Omental fat pad (tissue), 4 donors: Measurements from ENCODE around the gene RAD23A. TPM values are rescaled to one million over a fixed set of nuclear protein-coding genes. Genes with fewer than 3 reads are reported as not detected.
"Not testable (repeated sequence)": the region's sequence is repeated elsewhere in the genome, so short reads cannot be mapped to it uniquely, and the experiment has no call there.

Experiments
- ATAC-seq: fragments of 150-250 bp; one replicate; pipeline ENCODE4 v1.9.1; 2016; ENCODE audit warnings: mild to moderate bottlenecking, moderate library complexity; ENCODE audit not compliant: low FRiP score
- DNase-seq: peaks from one replicate; pipeline ENCODE4 v3.0.0-alpha.2; 2019; ENCODE audit warnings: low spot score
- CTCF ChIP-seq, 3 donors: fragments of 450-650 bp; IDR thresholded peaks; one replicate each; pipeline ENCODE4 v1.5.1; 2016 to 2017; ENCODE audit warnings: antibody characterized with exemption in 3 of 3, mild to moderate bottlenecking in 3 of 3, moderate library complexity in 2 of 3
- total RNA-seq, 4 donors: library from RNA; depleted of rRNA; stranded (reverse); fragments of >200 nt; gene quantifications; one replicate each; pipeline ENCODE4 v1.1.0, GENCODE V29; 2016

Gene RAD23A
- total RNA-seq, 4 donors from 2014 or later = 65.6 to 119 (median 91.1) TPM

GRCh38 chr19:12946092-12946721 is 545 bp downstream of the RAD23A start:
- peak; percentile 77 for ATAC-seq
- DNase-seq = no peak
- no peak for TF ChIP-seq CTCF (IDR thresholded peaks at IDR 0.05)

- no peak for TF ChIP-seq CTCF (IDR thresholded peaks at IDR 0.05)
- DNase-seq = no peak
- ATAC-seq = no peak
These were observed 1.3 kb downstream of the RAD23A start for GRCh38 chr19:12946731-12947496.

- no peak for ATAC-seq
- TF ChIP-seq CTCF (IDR thresholded peaks at IDR 0.05) = no peak
These were observed 2.3 kb downstream of the RAD23A start for GRCh38 chr19:12947702-12948611.

GRCh38 chr19:12948612-12949362 is 3.1 kb downstream of the RAD23A start:
- ATAC-seq (no peak), DNase-seq (no peak)

More at GRCh38 chr19:12947702-12948611, 2.3 kb downstream of the RAD23A start:
- no peak for DNase-seq

GRCh38 chr19:12949363-12950283 is 4.0 kb downstream of the RAD23A start:
- DNase-seq (no peak), ATAC-seq (no peak)
- TF ChIP-seq CTCF (IDR thresholded peaks at IDR 0.05) = no peak

More at GRCh38 chr19:12948612-12949362, 3.1 kb downstream of the RAD23A start:
- no peak for TF ChIP-seq CTCF (IDR thresholded peaks at IDR 0.05)

GRCh38 chr19:12952050-12952449 is 6.4 kb downstream of the RAD23A start:
- not testable (repeated sequence) for DNase-seq, ATAC-seq
